Tibial nerve (tissue), 4 donors: ENCODE measurements around the gene MAPKAP1. TPM values are rescaled to one million over a fixed set of nuclear protein-coding genes. Genes with fewer than 3 reads are reported as not detected.

ENCODE experiments used
- DNase-seq, 2 donors: peaks; one replicate each; pipeline ENCODE4 v3.0.0-alpha.2; 2019; ENCODE audit warnings: low spot score in 2 of 2
- H3K27ac ChIP-seq, 4 donors: fragments of 200-600 bp; sonication (generic) in 3 of 4; one replicate each; pipeline ENCODE4 v1.5.1; 2017 to 2019; ENCODE audit warnings: mild to moderate bottlenecking in 1 of 4
- H3K27me3 ChIP-seq, 2 donors: fragments of 200-600 bp; sonication (generic) in 1 of 2; one replicate each; pipeline versions ENCODE4 v1.5.1 to v1.6.0; 2017 to 2019
- H3K36me3 ChIP-seq, 3 donors: fragments of 200-600 bp; sonication (generic); one replicate each; pipeline ENCODE4 v1.5.1; 2018 to 2019
- H3K4me1 ChIP-seq, 4 donors: fragments of 200-600 bp; sonication (generic) in 3 of 4; one replicate each; pipeline ENCODE4 v1.5.1; 2017 to 2019
- H3K4me3 ChIP-seq, 4 donors: fragments of 200-600 bp; sonication (generic) in 3 of 4; one replicate each; pipeline ENCODE4 v1.5.1; 2017 to 2019; ENCODE audit warnings: mild to moderate bottlenecking in 1 of 4, moderate library complexity in 1 of 4
- H3K9me3 ChIP-seq, 4 donors: fragments of 200-600 bp; sonication (generic) in 3 of 4; one replicate each; pipeline ENCODE4 v1.5.1; 2017 to 2019
- EP300 ChIP-seq, 2 donors: sonication (generic); formaldehyde crosslinking; IDR thresholded peaks; one replicate each; pipeline ENCODE4 v1.6.1; 2017; ENCODE audit warnings: antibody characterized with exemption in 2 of 2, mild to moderate bottlenecking in 1 of 2
- POLR2A ChIP-seq, 2 donors: fragments of 450-650 bp; IDR thresholded peaks; one replicate each; pipeline ENCODE4 v1.6.1; 2017; ENCODE audit warnings: antibody characterized with exemption in 2 of 2, mild to moderate bottlenecking in 2 of 2, moderate library complexity in 2 of 2
- WGBS, 2 donors: methylation state at CpG; one replicate each; pipeline ENCODE4 v1.1.5; 2018; 5-methylcytosine and 5-hydroxymethylcytosine counted together
- total RNA-seq, 4 donors: library from RNA; depleted of rRNA; stranded (reverse); fragments of >200 nt; gene quantifications; one replicate each; pipeline ENCODE4 v1.1.0, GENCODE V29; 2016
- TF ChIP-seq, protein P1 (sequence below), 5 experiments: fragments of 200-600 bp in 3 of 5; fragments of 450-650 bp in 2 of 5; sonication (generic) in 3 of 5; IDR thresholded peaks; one replicate each; pipeline ENCODE4 v1.5.1; 2016 to 2019; ENCODE audit warnings: antibody characterized with exemption in 5 of 5, mild to moderate bottlenecking in 3 of 5, moderate library complexity in 2 of 5

MAPKAP1 gene
- total RNA-seq, 4 donors from 2014 or later, result 61.4 to 111 (median 92.7) TPM

DNA sequence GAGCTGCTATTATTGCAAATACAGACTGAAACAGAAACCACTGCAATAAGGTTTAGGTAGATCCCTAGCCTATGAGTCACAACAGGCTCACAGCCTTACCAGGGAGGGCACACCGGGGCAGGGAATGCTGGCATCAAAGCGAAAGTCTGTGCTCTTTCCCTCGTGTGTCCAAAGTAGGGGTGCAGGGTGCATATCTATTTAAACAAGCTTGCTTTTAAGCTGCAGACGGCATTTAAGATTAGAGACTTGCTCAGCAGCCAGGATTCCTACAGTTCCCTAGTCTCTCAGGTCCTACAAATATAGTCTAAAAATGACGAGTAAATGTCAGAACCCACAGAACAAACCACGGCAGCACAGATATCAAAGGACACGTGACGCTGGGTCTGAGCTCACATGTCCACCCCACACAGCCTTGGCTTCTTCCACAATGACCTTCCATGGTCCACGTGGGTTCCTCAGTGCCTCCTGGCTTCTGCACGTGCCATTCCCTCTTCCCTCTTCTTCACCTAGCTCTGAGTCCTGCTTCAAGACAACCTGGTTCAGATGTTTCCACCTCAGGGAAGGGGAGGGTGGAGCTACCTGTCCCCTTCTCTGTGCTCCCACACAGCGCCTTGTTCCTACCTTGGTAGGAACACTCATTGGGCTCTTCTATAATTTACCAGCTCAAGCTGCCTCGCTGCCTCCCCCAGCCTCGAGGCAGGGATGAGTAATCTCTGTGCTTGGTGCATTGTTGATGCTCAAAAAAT lies 193.2 kb downstream of the MAPKAP1 start:
- WGBS, 2 donors, result 80 to 86% methylated on average over 13 of the region's 13 CpGs
- Histone ChIP-seq H3K4me3 (no peak overlapping the region), H3K27ac (no peak overlapping the region)

DNA sequence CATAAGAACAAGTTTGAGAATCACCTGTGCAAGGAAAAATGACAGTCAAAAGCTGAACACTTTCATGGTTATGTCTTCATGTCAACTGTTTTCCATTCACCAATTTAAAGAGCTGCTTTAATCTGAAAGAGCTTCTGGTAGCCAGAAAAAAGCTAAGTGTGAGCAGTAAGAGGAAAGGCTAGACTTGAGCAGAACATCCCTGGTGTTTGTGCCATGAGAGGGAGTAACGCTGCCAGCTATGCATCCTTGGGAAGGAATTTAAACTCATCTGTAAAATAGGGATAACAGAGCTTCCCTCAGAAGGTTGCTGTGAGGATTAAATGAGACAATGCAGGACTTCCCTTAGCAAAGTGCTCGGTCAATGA lies 193.7 kb downstream of the MAPKAP1 start:
- H3K4me3 ChIP-seq, result no peak overlapping the region
- H3K27ac ChIP-seq, result no peak overlapping the region

More for the DNA sequence above, 193.2 kb downstream of the MAPKAP1 start:
- no peaks in the 10 kb centered on the region for H3K9me3 ChIP-seq
- H3K27me3 ChIP-seq, result no peaks in the 10 kb centered on the region
- DNase-seq, result no peak
- H3K4me1 ChIP-seq, result peaks cover 0 to 5% (median 0%) of the 10 kb centered on the region in 4 donors
- TF ChIP-seq EP300 (IDR thresholded peaks at IDR 0.05) (no peak), POLR2A (IDR thresholded peaks at IDR 0.05) (no peak)
- TF ChIP-seq, protein P1, sequence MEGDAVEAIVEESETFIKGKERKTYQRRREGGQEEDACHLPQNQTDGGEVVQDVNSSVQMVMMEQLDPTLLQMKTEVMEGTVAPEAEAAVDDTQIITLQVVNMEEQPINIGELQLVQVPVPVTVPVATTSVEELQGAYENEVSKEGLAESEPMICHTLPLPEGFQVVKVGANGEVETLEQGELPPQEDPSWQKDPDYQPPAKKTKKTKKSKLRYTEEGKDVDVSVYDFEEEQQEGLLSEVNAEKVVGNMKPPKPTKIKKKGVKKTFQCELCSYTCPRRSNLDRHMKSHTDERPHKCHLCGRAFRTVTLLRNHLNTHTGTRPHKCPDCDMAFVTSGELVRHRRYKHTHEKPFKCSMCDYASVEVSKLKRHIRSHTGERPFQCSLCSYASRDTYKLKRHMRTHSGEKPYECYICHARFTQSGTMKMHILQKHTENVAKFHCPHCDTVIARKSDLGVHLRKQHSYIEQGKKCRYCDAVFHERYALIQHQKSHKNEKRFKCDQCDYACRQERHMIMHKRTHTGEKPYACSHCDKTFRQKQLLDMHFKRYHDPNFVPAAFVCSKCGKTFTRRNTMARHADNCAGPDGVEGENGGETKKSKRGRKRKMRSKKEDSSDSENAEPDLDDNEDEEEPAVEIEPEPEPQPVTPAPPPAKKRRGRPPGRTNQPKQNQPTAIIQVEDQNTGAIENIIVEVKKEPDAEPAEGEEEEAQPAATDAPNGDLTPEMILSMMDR (IDR thresholded peaks at IDR 0.05), result no peak
- H3K36me3 ChIP-seq, result no peaks in the 10 kb centered on the region

DNA sequence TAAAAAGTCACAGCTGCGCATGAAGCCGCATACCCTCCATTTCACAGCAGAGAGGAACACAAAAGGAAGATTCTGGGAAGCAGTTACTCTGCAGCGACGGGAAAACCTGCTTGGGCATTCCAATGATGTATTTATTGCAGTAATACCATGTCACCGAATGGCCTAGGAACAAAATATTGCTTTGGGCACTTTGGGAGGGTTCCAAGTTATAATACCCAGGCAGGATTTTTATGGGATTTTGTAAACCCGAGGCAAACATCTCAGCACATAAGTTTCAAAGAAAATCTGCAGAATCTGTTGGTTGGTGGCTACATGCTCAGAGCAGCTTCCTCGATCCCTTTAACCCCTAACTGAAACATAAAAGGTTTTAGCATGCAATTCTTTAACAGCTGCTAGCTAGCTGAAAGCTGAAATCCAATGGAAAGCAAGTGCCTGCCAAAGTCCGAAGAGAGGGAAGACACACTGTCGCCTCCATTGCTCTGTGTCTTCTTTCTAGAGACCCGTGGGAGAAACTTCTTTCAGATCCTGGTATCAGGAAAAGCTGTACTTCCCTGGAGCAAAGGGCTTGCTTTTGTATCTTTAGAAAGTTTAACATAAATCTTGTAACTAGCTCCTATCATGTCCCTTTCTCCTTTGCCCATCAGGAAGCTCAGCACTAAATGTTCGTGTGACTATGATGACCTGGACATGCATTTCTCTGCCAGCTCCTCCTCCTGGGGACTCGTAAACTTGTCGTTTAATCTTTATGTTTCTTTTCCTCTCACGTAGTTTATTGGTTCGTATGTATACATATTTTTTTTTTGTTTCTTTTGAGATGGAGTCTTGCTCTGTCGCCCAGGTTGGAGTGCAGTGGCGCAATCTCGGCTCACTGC lies 195.0 kb downstream of the MAPKAP1 start:
- TF ChIP-seq EP300 (IDR thresholded peaks at IDR 0.05), result no peak
- TF ChIP-seq POLR2A (IDR thresholded peaks at IDR 0.05), result no peak
- TF ChIP-seq, protein P1 (IDR thresholded peaks at IDR 0.05), result no peak
- Histone ChIP-seq H3K27me3 (no peaks in the 10 kb centered on the region), H3K27ac (no peak overlapping the region), H3K4me3 (no peak overlapping the region), H3K36me3 (no peaks in the 10 kb centered on the region), H3K4me1 (peaks cover 0 to 5% (median 0%) of the 10 kb centered on the region in 4 donors), H3K9me3 (no peaks in the 10 kb centered on the region)
- 72 to 74% methylated on average over 18 of the region's 18 CpGs for WGBS, 2 donors
- DNase-seq, result no peak

More for the DNA sequence above, 193.7 kb downstream of the MAPKAP1 start:
- TF ChIP-seq, protein P1 (IDR thresholded peaks at IDR 0.05), result no peak
- TF ChIP-seq EP300 (IDR thresholded peaks at IDR 0.05), result no peak
- no peak for TF ChIP-seq POLR2A (IDR thresholded peaks at IDR 0.05)
- 83 to 86% methylated on average over 2 of the region's 2 CpGs for WGBS, 2 donors
- Histone ChIP-seq H3K9me3 (no peaks in the 10 kb centered on the region), H3K36me3 (no peaks in the 10 kb centered on the region), H3K4me1 (peaks cover 0 to 5% (median 0%) of the 10 kb centered on the region in 4 donors), H3K27me3 (no peaks in the 10 kb centered on the region)
- no peak for DNase-seq

DNA sequence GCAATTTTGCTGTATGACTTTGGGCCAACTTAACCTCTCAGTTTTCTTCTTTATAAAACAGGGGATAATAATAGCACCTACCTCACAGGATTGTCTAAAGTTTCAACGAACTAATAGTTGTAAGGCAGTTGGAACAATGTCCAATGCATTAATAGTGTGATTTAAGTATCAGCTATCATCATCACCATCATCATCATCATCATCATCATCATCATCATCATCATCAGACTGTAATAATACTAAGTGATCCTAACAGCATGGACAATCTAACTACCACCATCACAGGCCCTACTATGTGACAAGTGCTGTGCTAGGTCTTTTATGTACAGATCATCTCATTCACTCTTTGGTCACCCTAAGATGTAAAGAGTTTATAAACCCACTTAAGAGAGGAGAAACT lies 196.0 kb downstream of the MAPKAP1 start:
- 70 to 74% methylated on average over 1 of the region's 1 CpG for WGBS, 2 donors
- H3K27ac ChIP-seq, result no peak overlapping the region
- no peaks in the 10 kb centered on the region for H3K27me3 ChIP-seq
- peaks cover 0 to 5% (median 0%) of the 10 kb centered on the region in 3 donors for H3K36me3 ChIP-seq
- no peak overlapping the region for H3K4me3 ChIP-seq
- no peak for TF ChIP-seq POLR2A (IDR thresholded peaks at IDR 0.05)
- TF ChIP-seq, protein P1 (IDR thresholded peaks at IDR 0.05), result no peak
- TF ChIP-seq EP300 (IDR thresholded peaks at IDR 0.05), result no peak
- peaks cover 0 to 5% (median 0%) of the 10 kb centered on the region in 4 donors for H3K4me1 ChIP-seq
- DNase-seq, result no peak
- no peaks in the 10 kb centered on the region for H3K9me3 ChIP-seq

DNA sequence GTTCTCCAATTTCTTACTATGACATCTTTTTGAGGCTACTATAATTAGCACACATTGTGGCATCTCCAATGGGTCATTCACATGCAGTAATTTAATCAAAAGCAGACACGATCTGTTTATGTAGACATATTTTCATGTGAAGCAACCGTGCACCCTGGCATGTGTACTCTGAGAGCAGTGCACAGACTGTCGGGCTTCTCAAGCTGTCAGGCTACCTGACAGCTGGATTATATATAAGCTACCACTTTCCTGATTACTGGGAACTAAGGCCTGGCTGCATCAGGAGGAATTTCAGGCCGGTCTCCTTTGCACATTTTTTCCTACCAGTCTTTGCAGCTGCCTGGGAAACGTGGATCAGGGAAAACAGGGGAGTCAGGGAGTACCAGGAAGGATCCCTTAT lies 197.5 kb downstream of the MAPKAP1 start:
- no peaks in the 10 kb centered on the region for H3K27me3 ChIP-seq
- WGBS, 2 donors, result 56 to 57% methylated on average over 5 of the region's 5 CpGs
- no peak for DNase-seq
- no peaks in the 10 kb centered on the region for H3K9me3 ChIP-seq
- H3K4me3 ChIP-seq, result no peak overlapping the region
- H3K4me1 ChIP-seq, result peaks cover 0 to 5% (median 0%) of the 10 kb centered on the region in 4 donors
- H3K36me3 ChIP-seq, result peaks cover 0 to 17% (median 0%) of the 10 kb centered on the region in 3 donors
- TF ChIP-seq, protein P1 (IDR thresholded peaks at IDR 0.05), result no peak
- no peak for TF ChIP-seq EP300 (IDR thresholded peaks at IDR 0.05)
- no peak for TF ChIP-seq POLR2A (IDR thresholded peaks at IDR 0.05)
- no peak overlapping the region for H3K27ac ChIP-seq
